SK-MEL-5 (cell line): ENCODE results near the gene FTH1. TPM values are rescaled to one million over a fixed set of nuclear protein-coding genes. Genes with fewer than 3 reads are reported as not detected.
"Not testable (repeated sequence)": the region's sequence is repeated elsewhere in the genome, so short reads cannot be mapped to it uniquely, and the experiment has no call there.

ENCODE experiments used
- DNase-seq: peaks from one replicate; pipeline ENCODE4 v3.0.0-alpha.2; 2016; ENCODE audit warnings: low read depth, low spot score
- in situ Hi-C: cut with HindIII; loops from 2 replicates; pipeline ENCODE4 v1.10.0; 2016; ENCODE audit warnings: low sequenced_read_pairs, high pct_unique_total_duplicates, low pct_unique_long_range_greater_than_20kb
- total RNA-seq: library from RNA; depleted of rRNA; stranded (reverse); fragments of >200 nt; shearing (Covaris generic); gene quantifications from 2 replicates; pipeline ENCODE4 v1.2.3, GENCODE V29; 2014

FTH1 gene
- total RNA-seq, 1 experiment from 2014 or later: 1,001 TPM

DNA sequence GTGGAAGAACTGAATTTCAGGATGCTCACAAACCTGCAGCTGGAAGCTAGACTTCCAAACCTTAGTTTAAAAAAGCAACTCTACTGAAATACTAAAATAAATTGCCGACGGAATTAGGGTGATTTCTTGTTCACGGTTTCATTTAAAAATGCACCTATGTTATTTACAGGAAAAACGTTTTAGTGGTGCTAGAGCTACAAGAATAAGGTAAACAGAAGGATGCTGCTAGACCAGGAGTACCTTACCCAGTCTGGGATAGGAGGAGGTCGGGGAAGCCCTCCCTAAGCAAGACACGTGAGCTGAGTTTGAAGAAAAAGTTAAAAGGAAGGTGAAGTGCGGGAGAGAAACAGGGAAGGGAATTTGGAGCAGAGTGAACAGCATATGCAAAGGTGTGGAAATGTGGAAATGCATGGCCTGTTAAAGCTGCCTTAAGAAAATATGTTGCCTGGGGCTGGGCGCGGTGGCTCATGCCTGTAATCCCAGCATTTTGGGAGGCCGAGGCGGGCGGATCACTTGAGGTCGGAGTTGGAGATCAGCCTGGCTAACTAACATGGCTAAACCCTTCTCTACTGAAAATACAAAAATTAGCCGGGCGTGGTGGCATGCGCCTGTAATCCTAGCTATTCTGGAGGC lies 1.4 kb upstream of the FTH1 start:
- DNase-seq: no peak
- in situ Hi-C loops: no loop called here

DNA sequence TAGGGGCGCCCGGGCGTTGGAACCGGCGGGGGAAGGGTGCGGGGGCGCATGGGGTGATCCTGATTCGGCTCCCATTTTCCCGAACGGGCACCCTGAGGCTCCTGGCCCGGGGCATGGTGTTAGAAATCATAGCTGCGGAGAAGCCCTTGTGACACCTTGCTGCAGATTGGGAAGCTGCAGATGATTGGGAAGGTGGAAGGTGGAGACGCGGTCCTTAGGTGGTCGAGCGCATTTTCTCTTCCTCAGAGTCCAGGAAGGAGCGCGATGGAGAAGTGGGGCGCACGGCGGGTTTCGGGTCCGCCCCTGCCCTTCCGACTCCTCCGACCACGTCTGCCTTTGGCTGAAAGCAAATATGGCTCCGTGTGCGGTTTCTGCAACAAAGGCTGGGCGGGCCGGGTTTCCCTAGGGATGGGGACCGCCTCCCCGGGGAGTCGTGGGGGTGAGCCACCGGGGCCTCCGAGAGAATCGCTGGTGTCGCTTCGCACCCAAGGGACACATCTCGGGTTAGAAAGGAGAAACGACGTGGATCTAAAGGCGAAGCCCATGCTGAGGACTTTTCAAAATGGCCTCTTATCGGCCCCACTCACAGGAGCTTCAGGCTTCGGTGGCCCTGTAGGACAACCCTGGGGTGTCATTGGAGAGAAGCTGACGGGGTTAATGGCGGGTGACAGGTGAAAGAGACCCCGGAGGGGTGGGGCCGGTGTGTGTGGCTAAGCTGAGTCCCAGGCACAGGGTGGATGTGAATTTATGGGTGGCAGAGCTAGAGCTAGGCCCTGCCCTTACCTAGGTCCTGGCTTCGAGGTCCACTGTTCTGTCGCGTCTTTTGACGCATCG lies 707 bp upstream of the FTH1 start:
- in situ Hi-C loops: no loop called here
- DNase-seq: peak; percentile 21

DNA sequence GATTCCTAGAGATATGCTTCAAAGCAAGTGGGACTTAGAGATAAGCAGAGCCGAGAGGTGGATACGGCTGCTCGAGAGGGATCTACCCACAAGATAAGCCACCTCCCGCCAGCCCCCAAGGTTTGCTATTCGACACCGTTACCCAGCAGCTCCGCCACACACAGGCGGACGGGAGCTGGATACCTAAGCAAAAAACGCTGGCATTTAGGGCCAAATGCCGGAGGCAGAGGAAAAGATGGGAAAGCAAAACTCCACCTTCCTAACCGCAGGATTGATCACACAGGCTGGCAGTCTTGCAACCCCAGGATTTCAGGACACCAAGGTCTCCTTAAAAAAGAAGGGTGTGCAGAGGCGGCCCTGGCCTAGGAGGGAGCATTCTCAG lies 709 bp downstream of the FTH1 start:
- in situ Hi-C loops: no loop called here
- DNase-seq: peak; percentile 29

DNA sequence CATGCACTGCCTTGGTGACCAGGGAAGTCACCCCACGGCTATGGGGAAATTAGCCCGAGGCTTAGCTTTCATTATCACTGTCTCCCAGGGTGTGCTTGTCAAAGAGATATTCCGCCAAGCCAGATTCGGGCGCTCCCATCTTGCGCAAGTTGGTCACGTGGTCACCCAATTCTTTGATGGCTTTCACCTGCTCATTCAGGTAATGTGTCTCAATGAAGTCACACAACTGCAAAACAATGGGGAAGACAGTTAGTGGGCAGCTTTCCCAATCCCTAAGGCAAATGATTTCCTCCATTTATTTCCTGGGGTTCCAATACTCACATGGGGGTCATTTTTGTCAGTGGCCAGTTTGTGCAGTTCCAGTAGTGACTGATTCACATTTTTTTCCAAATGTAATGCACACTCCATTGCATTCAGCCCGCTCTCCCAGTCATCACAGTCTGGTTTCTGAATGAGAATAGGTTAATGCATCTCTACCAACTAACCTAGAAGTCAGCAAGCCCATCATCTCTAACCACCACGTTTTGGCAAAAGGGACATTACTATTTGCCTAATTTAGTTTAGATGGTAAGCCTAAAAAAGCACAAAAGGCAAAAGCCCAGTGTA lies 2.7 kb downstream of the FTH1 start:
- DNase-seq, in situ Hi-C loops: not testable (repeated sequence)

DNA sequence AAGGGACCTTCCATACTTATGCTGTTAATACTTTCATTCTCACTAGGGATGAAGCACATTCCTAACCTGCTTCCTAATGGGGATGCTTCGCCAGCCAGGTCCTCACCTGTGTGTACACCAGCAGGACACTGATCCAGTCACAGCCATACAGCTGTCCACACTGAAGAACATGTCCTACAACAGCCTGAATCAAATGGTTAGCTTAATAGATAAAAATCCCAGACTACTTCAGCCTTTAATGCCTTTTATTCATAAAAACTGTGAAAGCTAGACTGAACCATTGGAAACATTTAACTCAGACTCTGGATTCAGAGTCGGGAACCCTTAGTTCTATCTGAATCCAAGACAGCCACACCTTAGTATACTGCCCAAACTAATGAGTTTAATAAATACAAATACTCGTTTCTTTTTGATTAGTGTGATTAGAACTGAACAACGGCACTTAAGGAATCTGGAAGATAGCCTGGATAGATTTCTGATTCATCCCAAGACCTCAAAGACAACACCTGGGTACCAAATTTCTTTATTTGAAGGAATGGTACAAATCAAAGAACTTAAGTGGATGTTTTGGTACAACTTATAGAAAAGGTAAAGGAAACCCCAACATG lies 3.3 kb downstream of the FTH1 start:
- DNase-seq: no peak
- in situ Hi-C loops: no loop called here

DNA sequence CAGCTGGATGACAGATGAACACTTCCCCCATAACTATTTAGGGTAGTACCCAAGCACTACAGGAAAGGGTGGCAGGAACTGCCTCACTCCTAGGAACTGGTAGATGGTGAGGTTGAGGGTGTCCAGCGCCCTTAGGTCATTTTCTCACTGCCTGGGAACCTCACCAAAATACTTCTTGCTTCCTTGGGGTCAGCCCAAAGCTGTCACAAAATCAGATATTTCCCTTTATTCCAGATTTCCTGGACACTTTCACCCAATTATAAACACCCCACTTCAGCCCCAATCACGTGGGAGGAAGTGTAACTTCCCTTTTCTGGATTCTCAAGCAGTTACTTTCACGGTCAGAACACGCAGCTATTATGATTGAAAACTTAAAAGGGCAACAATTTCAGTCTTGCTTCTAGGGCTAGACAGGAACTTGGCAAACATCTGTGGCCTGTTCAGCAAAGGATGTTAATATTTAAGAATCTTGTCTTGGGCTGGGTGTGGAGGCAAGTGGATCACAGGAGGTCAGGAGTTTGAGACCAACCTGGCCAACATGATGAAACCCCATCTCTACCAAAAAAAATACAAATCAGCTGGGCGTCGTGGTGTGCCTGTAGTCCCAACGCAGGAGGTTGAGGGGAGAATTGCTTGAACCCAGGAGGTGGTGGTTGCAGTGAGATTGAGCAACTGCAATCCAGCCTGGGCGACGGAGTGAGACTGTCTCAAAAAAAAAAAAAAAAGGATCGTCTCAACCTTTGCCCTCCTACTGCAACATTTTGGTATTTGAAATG lies 4.0 kb downstream of the FTH1 start:
- in situ Hi-C loops: no loop called here

DNA sequence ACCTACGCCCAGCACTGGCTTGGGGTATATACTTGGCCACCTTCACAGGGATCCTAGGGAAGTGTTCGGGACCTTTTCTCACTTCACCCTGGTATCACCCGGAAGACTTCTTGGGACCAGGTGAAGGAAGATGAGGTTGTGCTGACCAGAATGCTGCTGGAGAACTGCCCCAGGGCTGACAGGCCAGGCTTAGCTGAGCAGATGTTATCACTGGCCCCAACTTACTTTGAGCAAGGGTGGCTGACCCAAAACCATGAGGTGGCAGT lies 4.5 kb downstream of the FTH1 start:
- DNase-seq: no peak

More for the DNA sequence above, 4.0 kb downstream of the FTH1 start:
- DNase-seq: peak; percentile 37

DNA sequence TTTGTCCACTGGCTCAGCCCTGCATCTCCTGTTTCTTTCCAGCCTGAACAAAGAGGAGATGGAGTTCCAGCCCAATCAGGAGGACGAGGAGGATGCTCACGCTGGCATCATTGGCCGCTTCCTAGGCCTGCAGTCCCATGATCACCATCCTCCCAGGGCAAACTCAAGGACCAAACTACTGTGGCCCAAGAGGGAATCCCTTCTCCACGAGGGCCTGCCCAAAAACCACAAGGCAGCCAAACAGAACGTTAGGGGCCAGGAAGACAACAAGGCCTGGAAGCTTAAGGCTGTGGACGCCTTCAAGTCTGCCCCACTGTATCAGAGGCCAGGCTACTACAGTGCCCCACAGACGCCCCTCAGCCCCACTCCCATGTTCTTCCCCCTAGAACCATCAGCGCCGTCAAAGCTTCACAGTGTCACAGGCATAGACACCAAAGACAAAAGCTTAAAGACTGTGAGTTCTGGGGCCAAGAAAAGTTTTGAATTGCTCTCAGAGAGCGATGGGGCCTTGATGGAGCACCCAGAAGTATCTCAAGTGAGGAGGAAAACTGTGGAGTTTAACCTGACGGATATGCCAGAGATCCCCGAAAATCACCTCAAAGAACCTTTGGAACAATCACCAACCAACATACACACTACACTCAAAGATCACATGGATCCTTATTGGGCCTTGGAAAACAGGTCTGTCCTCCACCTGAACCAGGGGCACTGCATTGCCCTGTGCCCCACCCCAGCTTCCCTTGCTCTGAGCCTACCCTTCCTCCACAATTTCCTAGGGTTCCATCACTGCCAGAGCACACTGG lies 5.0 kb downstream of the FTH1 start:
- in situ Hi-C loops: no loop called here
- peak; percentile 37 for DNase-seq

More for the DNA sequence above, 4.5 kb downstream of the FTH1 start:
- in situ Hi-C loops: no loop called here

DNA sequence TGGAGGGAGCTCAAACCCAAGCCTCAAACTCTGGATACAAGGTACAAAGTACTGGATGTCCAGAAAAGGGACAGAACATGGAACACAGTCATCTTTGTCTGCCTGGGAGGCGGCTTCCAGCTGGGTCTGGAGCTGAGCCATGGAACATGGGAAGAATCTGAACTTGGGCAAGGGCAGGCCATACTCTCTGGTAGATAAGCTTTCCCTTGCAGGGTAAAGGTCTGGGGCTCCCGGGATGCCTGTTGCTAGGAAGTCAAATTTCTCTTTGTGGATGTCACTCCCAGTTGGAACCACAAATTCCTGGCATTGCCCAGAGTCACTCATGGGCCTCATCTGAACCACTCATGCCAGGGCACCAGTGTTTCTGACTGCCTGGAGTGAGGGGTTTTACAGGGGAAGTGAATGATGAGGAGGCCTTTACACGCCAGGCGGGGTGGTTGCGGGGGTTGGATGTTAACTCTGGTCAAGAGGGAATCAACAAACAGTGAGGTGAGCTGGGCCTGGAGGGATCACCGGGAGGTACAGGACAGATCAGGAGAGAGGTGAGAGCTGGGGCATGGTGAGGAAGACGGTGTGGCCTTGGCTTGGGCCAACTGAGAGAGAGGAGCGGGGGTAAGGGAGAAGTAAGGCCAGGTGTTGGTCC lies 5.7 kb downstream of the FTH1 start:
- peak; percentile 42 for DNase-seq
- in situ Hi-C loops: no loop called here

DNA sequence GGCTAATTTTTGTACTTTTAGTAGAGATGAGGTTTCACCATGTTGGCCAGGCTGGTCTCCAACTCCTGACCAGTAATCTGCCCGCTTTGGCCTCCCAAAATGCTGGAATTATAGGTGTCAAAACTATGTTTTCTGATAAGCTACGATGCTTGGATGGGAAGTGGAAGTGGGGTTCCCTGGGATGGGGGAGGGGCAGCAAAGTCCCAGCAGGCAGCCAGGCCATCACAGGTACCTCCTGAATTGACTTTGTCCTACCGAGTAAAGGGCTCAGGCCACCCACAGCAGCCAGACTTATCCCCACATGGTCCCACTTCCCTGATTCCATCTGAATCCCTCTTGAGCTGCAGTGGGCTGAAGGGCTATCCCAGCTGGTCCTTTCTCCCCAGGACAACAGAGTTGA lies 6.9 kb downstream of the FTH1 start:
- DNase-seq: no peak
- in situ Hi-C loops: no loop called here

DNA sequence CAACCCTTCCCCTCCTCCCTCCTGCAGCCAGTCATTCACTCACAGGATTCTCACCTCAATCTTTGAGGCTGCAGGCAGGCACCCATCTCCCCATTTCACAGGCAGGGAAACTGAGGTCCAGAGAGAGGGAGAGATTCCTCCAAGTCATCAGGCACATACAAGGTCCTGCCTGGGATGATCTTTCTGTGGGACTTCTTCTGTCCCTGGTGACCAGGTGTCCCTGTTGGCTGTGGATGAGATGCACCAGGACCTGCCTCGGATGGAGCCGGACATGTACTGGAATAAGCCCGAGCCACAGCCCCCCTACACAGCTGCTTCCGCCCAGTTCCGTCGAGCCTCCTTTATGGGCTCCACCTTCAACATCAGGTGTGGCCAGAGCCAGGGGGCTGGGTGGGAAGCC lies 7.8 kb downstream of the FTH1 start:
- in situ Hi-C loops: no loop called here
- DNase-seq: no peak

DNA sequence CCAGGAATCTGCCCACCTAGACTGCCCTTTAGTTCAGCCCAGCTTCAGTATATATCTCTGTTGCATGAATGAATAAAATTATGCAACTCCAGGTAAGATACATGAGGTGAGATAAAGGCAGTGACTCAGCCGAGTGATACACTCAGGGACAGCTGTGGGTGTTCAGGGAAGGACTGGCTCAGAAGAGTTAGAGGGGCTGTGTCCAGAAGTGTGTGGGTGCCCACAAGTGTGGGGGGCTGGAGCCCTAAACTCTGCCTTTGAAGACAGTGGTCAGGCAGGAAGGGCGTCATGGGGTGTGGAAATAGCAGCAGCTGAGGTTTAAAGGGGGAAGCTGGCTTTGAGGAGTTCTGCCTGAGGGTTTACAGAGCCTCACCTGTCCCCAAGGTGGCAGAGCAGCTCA lies 8.3 kb downstream of the FTH1 start:
- in situ Hi-C loops: no loop called here
- DNase-seq: no peak

DNA sequence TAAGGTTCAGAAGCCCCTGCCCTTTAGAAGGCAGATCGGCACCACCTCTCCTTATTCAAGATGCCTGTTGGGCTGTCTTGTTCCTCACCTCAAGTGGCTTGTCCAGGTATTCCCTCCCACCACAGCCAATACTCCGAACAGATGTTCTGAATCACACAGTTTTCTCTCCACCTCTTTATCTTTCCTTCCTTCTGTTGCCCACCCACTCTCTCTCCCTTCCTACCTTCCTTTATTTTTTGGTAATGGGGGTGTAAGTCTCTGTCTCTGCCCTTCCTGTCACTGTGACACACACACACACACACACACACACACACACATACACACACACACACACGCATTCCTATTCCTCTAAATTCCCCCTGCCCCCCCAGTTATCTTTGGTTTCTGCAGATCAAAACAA lies 8.8 kb downstream of the FTH1 start:
- DNase-seq: no peak
- in situ Hi-C loops: no loop called here

DNA sequence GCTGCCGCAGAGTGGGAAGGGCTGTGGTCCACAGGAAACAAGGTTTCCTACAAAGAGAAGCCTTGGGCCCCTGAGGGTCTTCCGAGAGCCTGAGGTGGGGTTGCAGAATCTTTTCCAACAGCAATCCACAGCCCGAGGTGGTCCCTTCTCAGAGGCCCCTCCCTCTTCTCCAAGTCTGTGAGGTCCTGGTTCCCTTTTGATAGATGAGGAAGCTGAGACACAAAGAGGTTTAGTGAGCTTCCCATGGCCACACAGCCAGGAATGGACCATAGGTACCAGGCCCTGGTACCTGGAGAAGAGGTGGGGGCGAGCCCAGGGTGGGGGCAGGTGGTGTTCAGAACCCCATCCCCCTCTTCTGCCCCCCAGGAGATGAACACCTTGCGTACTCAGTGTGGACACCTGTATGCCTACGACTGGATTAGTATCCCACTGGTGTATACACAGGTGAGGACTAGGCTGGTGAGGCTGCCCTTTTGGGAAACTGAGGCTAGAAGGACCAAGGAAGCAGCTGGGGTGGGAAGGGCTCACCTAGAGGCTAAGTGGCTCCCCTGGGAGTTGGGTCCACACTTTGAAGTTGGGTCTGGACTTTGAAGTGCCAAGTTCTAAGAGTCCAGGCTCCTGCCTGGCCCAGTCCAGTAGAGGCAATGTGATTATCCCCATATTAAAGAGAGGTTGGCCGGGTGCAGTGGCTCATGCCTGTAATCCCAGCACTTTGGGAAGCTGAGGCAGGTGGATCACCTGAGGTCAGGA lies 10.2 kb downstream of the FTH1 start:
- no peak for DNase-seq
- in situ Hi-C loops: no loop called here

DNA sequence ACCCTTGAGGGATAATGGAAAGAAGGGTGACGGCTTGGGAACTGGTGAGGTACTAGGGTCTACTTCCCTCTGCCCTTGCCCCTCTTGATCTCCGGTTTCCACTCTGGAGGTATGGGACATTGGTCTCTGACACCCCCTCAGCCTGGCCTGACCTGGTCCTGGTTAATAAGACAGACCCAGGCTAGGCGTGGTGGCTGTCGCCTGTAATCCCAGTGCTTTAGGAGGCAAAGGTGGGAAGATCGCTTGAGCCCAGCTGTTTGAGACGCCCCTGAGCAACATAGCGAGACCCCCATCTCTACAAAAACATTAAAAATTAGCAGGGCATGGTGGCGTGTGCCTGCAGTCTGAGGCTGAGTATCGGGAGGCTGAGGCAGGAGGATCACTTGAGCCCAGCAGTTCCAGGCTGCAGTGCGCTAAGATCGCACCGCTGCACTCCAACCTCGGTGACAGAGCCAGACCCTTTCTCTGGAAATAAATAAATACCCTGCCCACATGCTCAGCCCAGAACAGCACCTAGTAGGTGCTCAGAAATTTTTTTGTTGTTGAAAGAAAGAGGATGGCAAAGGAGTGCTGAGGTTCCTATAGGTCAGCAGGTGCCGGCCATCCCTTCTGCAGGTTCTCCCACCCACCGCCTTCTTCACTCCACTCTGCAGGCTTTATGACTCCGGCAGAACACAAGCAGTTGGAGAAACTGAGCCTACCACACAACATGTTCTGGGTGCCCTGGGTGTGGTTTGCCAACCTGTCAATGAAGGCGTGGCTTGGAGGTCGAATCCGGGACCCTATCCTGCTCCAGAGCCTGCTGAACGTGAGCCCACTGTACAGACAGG lies 11.0 kb downstream of the FTH1 start:
- in situ Hi-C loops: no loop called here
- DNase-seq: no peak
